GM21423 (cell line): Measurements from ENCODE around the gene CACNB2.
"Not testable (repeated sequence)": the region's sequence is repeated elsewhere in the genome, so short reads cannot be mapped to it uniquely, and the experiment has no call there.

Source experiments
- ATAC-seq: cut with Tn5 transposase; IDR thresholded peaks from one replicate; pipeline ENCODE4 v1.9.1; 2021; ENCODE audit warnings: mild to moderate bottlenecking, moderate library complexity; ENCODE audit not compliant: unreplicated experiment

CACNB2 gene

DNA sequence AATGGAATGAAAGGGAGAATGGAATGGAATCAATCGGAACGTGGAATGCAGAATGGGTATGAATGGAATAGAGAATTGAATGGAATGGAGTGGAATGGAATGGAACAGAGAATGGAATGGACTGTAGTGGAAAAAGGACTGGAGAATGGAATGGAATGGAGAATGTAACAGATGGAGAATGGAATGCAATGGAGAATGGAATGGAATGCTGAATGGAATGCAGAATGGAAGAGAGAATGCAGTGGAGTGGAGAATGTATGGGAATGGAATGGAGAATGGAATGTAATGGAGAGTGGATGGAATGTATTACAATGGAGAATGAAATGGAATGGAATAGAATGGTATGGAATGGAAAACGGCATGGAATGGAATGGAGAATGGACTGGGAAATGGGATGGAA is 414.3 kb downstream of the CACNB2 start:
- no peak for ATAC-seq

DNA sequence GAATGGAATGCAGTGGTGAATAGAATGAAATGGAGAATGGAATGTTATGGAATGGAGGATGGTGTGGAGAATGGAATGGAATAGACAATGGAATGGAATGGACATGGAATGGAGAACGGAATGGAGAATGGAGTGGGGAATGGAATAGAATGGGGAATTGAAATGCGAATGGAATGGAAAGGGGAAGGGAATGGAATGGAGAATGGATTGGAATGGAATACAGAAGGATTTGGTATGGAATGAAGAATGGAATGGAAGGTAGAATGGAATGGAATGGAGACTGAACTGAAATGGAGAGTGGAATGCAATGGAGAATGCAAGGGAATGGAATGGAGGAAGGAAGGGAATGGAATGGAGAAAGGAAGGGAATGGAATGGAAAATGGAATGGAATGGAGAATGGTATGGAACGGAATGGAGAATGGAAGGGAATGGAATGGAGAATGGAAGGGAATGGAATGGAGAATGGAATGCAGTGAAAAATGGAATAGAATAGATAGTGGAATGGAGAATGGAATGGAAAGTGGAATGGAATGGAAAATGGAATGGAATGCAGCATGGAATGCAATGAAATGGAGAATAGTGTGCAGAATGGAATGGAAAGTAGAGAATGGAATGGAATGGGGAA is 416.4 kb downstream of the CACNB2 start:
- ATAC-seq: no peak

DNA sequence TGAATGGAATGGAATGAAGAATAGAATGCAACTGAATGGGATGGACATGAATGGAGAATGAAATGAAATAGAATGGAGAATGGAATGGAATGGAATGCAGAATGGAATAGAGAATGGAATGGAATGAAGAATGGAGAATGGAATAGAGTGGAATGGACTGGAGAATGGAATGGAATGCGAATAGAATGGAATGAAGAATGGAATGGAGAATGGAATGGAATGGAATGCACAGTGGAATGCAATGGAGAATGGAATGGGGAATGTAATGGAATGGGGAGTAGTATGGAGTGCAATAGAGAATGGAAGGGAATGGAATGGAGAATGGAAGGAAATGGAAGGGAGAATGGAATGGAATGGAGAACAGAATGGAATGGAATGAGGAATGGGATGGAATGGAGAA is 417.7 kb downstream of the CACNB2 start:
- no peak for ATAC-seq

DNA sequence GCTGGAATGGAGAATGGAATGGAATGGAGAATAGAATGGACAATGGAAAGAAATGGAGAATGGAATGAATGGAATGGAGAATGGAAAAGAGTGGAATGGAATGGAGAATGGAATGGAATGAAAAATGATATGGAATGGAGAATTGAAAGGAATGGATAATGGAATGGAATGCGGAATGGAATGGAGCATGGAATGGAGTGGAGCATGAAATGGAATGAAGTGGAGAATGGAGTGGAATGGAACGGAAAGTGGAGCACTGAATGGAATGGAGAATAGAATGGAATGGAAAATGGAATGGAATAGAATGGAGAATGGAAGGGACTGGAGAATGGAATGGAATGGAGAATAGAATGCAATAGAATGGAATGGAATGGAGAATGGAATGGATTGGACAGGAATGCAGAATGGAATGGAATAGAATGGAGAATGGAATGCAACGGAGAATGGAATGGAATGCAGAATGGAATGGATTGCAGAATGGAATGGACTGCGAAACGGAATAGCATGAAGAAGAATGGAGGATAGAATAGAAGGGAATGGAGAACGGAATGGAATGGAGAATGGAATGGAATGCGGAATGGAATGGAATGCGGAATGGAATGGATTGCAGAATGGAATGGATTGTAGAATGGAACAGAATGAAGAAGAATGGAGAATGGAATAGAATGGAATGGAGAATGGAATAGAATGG is 421.8 kb downstream of the CACNB2 start:
- ATAC-seq: no peak

DNA sequence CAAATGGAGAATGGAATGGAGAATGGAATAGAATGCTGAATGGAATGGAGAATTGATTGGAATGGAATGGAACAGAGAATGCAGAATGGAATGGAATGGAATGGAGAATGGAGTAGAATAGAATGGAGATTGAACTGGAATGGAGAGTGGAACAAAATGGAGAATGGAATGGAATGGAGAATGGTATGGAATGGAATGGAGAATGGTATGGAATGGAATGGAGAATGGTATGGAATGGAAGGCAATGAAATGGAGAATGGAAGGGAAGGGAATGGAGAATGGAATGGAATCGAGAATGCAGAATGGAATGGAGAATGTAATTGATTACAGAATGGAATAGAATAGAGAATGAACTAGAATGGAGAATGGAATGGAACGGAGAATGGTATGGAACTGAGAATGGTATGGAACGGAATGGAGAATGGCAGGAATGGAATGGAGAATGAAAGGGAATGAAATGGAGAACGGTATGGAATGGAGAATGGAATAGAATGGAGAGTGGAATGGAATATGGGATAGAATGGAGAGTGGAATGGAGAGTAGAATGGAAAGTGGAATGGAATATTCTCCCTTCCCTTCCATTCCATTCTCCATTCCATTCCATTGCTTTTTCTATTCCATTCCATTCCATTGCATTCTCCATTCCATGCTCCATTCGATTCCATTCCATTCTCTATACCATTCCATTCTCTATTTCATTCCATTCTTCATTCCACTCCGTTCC is 422.9 kb downstream of the CACNB2 start:
- ATAC-seq: no peak

DNA sequence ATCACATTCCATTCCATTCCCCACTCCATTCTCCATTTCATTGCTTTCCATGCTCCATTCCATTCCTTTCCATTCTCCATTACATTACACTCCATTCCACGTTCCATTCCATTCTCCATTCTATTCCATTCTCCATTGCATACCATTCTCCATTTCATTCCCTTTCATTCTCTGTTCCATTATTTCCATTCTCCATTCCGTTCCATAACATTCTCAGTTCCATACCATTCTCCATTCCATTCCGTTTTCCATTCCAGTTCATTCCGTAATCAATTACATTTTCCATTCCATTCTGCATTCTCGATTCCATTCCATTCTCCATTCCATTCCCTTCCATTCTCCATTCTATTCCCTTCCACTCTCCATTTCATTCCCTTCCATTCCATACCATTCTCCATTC is 424.8 kb downstream of the CACNB2 start:
- ATAC-seq: no peak

DNA sequence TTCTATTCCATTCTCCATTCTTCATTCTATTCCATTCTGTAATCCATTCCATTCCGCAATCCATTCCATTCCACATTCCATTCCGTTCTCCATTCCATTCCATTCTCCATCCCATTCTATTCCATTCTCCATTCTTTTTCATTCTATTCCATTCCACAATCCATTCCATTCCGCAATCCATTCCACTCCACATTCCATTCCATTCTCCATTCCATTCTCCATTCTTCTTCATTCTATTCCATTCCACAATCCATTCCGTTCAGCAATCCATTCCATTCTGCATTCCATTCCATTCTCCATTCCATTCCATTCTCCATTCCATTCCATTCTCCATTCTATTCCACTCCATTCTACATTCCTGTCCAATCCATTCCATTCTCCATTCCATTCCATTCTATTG is 426.0 kb downstream of the CACNB2 start:
- ATAC-seq: no peak

DNA sequence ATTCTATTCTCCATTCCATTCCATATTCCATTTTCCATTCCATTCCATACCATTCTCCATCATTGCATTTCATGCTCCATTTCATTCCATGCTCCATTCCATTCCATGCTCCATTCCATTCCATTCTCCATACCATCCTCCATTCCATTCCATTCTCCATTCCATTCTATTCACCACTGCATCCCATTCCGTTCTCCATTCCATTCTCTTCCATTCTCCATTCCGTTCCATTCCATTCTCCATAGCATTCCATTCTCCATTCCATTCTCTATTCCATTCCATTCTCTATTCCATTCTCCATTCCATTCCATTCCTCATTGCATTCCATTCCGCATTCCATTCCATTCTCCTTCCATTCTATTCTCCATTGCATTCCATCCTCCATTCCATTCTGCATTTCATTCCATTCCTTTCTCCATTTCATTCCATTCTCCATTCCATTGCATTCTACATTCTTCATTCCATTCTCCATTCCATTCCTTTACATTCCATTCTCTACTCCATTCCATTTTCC is 427.2 kb downstream of the CACNB2 start:
- no peak for ATAC-seq

DNA sequence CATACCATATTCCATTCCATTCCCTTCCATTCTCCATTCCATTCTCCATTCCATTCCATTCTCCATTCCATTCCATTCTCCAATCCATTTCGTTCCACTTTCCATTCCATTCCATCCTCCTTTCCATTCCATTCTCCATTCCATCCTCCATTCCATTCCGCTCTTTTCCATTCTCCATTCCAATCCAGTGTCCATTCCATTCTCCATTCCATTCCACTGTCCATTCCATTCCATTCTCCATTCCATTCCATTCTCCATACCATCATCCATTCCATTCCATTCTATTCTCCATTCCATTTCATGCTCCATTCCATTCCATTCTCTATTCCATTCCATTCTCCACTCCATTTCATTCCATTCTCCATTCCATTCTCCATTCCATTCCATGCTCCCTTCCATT is 430.2 kb downstream of the CACNB2 start:
- ATAC-seq: not testable (repeated sequence)

DNA sequence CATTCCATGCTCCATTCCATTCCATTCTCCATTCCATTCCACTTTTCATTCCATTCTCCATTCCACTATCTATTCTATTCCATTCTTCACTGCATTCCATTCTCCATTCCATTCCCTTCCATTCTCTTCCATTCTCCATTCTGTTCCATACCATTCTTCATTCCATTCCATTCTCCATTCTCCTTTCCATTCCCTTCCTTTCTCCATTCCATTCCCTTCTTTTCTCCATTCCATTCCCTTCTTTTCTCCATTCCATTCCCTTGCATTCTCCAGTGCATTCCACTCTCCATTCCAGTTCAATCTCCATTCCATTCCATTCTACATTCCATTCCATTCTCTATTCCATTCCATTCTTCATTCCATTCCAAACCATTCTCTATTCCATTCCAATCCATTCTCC is 430.9 kb downstream of the CACNB2 start:
- ATAC-seq: no peak

DNA sequence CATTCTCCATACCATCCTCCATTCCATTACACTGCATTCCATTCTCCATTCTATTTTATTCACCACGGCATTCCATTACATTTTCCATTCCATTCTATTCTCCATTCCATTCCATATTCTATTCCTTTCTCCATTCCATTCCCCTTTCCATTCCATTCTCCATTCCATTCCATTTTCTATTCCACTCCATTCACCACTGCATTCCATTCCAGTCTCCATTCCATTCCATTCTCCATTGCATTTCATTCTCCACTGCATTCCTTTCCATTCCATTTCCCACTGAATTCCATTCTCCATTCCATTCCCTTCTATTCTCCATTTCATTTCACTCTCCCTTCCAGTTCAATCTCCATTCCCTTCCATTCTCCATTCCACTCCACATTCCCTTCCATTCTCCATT is 431.6 kb downstream of the CACNB2 start:
- ATAC-seq: no peak

DNA sequence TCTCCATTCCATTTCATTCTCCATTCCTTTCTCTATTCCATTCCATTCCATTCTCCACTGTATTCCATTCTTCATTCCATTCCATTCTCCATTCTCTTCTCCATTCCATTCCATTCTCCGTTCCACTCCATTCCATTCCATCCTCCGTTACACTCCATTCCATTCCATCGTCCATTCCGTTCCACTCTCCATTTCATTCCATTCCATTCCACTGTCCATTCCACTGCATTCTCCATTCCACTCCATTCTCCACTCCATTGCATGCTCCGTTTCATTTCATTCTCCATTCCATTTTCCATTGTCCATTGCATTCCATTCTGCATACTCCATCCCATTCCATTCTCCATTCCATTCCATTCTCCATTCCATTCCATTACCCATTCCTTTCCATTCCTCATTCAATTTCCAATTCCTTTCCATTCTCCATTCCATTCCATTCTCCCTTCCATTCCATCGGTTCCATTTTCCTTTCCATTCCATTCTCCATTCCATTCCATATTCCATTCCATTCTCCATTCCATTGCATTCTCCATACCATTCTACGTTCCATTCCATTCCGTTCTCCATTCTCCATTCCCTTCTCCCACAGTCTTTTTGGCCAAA is 432.8 kb downstream of the CACNB2 start:
- no peak for ATAC-seq

DNA sequence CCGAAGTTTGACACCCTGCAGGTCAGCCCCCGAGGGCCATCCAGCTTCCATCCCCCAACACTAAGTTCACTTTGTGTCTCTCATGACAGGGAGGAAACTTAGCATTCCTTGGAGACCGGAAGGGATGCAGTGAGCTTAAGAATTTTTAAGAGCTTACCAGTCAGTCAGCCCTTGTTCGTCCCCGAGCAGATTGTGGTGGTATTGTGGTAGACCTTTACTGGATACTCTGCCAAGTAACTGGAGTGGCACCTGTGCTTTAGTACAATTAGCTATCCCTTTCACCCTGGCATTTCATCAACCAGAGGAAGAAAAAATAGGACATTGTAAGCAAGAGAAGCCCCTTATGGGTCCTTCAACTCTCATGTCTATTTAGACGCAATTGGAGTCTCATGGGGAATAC is 436.4 kb downstream of the CACNB2 start:
- no peak for ATAC-seq

DNA sequence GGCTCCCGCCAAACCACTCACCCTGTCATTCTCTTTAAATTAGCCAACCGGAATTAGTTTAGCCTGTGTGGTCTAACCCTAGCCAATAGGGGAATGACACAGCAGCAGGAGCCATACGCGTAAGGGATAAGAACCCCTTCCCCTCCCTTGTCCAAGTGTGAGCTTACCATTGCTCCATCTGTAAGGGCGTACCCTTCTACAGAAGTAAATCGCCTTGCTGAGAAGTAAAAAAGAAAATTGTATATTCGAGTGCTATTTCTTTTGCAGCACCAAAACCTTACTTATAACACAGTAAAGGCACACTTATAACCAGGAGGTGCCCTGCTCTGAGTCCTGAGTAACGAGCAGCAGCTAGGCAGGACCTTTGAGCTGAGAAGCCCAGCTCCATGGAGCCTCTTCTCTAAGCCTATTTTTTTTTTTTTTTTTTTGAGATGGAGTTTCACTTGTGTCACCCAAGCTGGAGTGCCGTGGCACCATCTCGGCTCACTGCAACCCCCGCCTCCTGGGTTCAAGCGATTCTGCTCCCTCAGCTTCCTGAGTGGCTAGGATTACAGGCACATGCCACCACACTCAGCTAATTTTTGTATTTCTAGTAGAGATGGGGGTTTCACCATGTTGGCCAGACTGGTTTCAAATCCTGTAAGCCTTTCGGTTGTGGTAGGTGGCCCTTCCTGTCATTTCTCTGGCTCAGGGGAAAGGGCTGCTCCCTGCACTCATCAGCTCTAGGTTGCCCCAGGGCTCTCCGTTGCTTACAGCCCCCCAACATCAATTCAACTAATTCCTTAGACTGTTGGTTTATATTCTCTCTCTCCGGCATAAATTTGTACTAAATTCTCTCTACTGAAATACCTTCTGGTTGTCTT is 437.8 kb downstream of the CACNB2 start:
- ATAC-seq: no peak

DNA sequence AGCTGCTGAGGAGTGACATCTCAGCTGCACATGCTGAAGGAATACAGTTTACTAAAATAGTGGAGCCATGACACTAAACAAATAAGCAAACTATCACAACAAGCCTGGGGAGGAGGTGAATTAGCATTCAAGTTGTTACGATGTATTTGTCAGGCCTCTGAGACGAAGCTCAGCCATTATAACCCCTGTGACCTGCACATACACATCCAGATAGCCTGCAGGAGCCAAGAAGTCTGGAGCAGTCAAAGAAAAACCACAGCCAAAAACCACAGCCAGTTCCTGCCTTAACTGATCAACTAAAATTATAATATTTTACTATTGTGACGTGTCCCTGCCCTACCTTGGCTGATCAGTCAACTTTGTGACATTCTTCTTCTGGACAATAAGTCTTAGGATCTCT is 442.6 kb downstream of the CACNB2 start:
- ATAC-seq: peak; percentile 72

DNA sequence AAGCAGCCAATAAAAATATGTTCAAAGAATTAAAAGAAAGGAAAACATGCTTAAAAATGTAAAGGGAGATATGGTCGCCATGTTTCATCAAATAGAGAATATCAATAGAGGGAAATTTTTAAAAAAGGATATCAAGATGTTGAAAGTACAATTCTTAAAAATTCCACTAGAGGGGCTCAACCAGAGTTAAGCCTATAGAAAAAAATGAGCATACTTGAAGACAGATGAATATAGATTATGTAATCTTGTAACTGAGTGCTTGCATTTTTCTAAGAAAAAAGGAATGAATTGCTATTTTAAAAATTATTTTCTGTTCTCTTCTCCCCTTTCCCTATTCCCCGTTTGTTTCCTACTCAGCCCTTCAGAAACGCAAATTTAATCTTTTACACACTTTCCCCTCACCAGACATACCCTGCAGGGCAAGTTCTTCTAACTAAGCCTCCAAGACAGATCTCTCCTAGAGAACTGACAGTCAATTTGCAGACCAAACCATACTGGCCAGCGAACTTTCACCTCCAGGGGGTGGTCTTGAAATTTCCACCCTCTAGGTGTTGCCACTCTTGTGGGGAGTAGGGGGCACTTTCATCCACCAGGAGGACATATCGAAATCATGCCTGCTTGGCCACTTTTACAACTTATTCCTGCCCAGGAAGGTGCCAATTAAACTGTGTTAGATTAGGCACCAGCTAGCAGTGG is 443.5 kb downstream of the CACNB2 start:
- no peak for ATAC-seq

DNA sequence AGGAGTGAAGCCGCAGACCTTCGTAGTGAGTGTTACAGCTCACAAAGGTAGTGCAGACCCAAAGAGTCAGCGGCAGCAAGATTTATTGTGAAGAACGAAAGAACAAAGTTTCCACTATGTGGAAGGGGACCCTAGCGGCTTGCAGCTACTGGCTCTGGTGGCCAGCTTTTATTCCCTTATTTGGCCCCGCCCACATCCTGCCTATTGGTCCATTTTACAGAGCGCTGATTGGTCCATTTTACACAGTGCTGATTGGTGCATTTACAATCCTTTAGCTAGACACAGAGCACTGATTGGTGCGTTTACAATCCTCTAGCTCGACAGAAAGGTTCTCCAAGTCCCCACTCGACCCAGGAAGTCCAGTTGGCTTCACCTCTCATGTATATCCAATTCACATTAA is 446.4 kb downstream of the CACNB2 start:
- ATAC-seq: not testable (repeated sequence)

DNA sequence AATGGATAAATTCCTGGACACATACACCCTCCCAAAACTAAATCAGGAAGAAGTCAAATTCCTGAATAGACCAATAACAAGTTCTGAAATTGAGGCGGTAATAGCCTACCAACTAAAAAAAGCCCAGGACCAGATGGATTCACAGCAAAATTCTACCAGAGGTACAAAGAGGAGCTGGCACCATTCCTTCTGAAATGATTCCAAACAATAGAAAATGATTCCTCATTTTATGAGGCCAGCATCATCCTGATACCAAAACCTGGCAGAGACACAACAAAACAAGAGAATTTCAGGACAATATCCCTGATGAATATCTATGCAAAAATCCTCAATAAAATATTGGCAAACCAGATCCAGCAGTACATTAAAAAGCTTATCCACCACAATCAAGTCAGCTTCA is 450.9 kb downstream of the CACNB2 start:
- ATAC-seq: not testable (repeated sequence)
